A673 (cell line): Measurements from ENCODE around the gene STON1. TPM values are rescaled to one million over a fixed set of nuclear protein-coding genes. Genes with fewer than 3 reads are reported as not detected.
A peak's percentile ranks its signal among the peaks of the same experiment; 100 is the strongest.

Experiments used
- Bru-seq: library from RNA; stranded (reverse); fragments of 400-500 nt; gene quantifications from one replicate; lab custom pipeline; 2021; lab: Mats Ljungman, UMichigan
- BruChase-seq, 2 experiments: library from RNA; stranded (reverse); fragments of 400-500 nt; gene quantifications; one replicate each; lab custom pipeline; 2021; lab: Mats Ljungman, UMichigan
- BruUV-seq: library from RNA; stranded (reverse); fragments of 400-500 nt; replicated peaks from 2 replicates; lab custom pipeline; 2021; lab: Mats Ljungman, UMichigan
- CTCF ChIA-PET: fragments of 300-600 bp; sonication (Branson Sonifier 250); formaldehyde crosslinking; loops from one replicate; lab custom pipeline; 2022; ENCODE audit warnings: antibody characterized with exemption; lab: Charles Lee
- POLR2A ChIA-PET: fragments of 300-600 bp; sonication (Branson Sonifier 250); formaldehyde crosslinking; loops from one replicate; lab custom pipeline; 2022; ENCODE audit warnings: antibody characterized with exemption; ENCODE audit not compliant: low non-redundant PET; lab: Charles Lee
- DNase-seq: peaks from one replicate; pipeline ENCODE4 v3.0.0-alpha.2; 2015; ENCODE audit warnings: low spot score
- H3K27ac ChIP-seq: fragments of 200-600 bp; sonication (generic); 2 replicates; pipeline ENCODE4 v1.5.1; 2016; ENCODE audit warnings: mixed run types, low read depth, mild to moderate bottlenecking, mixed read lengths, antibody characterized with exemption, low read length; ENCODE audit not compliant: poor library complexity, severe bottlenecking
- H3K27me3 ChIP-seq: fragments of 200-600 bp; sonication (generic); replicated peaks from 2 replicates; pipeline ENCODE4 v1.6.1; 2017; ENCODE audit warnings: mixed run types, low read depth, mild to moderate bottlenecking, mixed read lengths, antibody characterized with exemption, low read length; ENCODE audit not compliant: insufficient read depth, poor library complexity
- H3K36me3 ChIP-seq: fragments of 200-600 bp; sonication (generic); 2 replicates; pipeline ENCODE4 v1.6.1; 2016; ENCODE audit warnings: mixed run types, mild to moderate bottlenecking, mixed read lengths, antibody characterized with exemption, low read length; ENCODE audit not compliant: insufficient read depth, poor library complexity, severe bottlenecking
- H3K4me1 ChIP-seq: fragments of 200-600 bp; sonication (generic); 2 replicates; pipeline ENCODE4 v1.6.1; 2017; ENCODE audit warnings: mixed run types, mild to moderate bottlenecking, mixed read lengths, antibody characterized with exemption, low read length; ENCODE audit not compliant: insufficient read depth, poor library complexity, severe bottlenecking
- H3K4me3 ChIP-seq: fragments of 200-600 bp; sonication (generic); 2 replicates; pipeline ENCODE4 v1.5.1; 2016; ENCODE audit warnings: low read depth, mixed run types, mild to moderate bottlenecking, mixed read lengths, low read length; ENCODE audit not compliant: poor library complexity, severe bottlenecking
- H3K9me3 ChIP-seq: fragments of 200-600 bp; sonication (generic); 2 replicates; pipeline ENCODE4 v1.6.1; 2016; ENCODE audit warnings: mixed run types, low read depth, mild to moderate bottlenecking, mixed read lengths, antibody characterized with exemption, low read length; ENCODE audit not compliant: poor library complexity, severe bottlenecking
- CTCF ChIP-seq: fragments of 300-800, 200-600 bp; sonication (generic); conservative IDR thresholded peaks from 2 replicates; pipeline ENCODE4 v1.5.1; 2017; ENCODE audit warnings: low read depth, mild to moderate bottlenecking, antibody characterized with exemption, low read length, moderate library complexity, mixed read lengths
- EZH2 ChIP-seq: fragments of 200-600 bp; sonication (generic); IDR thresholded peaks from 2 replicates; pipeline ENCODE4 v1.6.1; 2017; ENCODE audit warnings: borderline replicate concordance, low read depth, mild to moderate bottlenecking, mixed read lengths, antibody characterized with exemption, low read length; ENCODE audit not compliant: poor library complexity, severe bottlenecking
- intact Hi-C: fragments of 100-400 bp; cut with micrococcal nuclease; formaldehyde crosslinking; loops from one replicate; pipeline ENCODE4 v1.10.0; 2022; ENCODE audit not compliant: unreplicated experiment
- long read RNA-seq: library from polyadenylated mRNA; stranded (forward); transcript quantifications from one replicate; pipeline ENCODE4 v2.0.0, GENCODE V29; 2022
- total RNA-seq: library from RNA; stranded (reverse); gene quantifications from 2 replicates; pipeline ENCODE4 v1.2.3, GENCODE V29; 2021

The STON1 gene
- 1.1 and 1.9 TPM in 2 replicates for total RNA-seq
- Bru-seq, nascent RNA, result percentile 35 among the genes with signal in this experiment
- percentile 53 among the genes with signal in this experiment for BruChase-seq, experiment 1, labeled RNA remaining after a 2-hour chase
- BruChase-seq, experiment 2, labeled RNA remaining after a 6-hour chase, result percentile 51 among the genes with signal in this experiment
- long read RNA-seq, result 0 reads

GRCh38 chr2:48530033-48530811 is at the start of gene STON1:
TSS of gene STON1 (plus strand) at chr2:48530154. CDS start at chr2:48580634, 50,480 bp downstream.
- peaks cover 8% of the 10 kb centered on the region for H3K4me1 ChIP-seq
- intact Hi-C loops, result no loop called here
- peak within 1 kb of the TSS; percentile 56 for H3K27ac ChIP-seq
- no peak for TF ChIP-seq EZH2
- no peak for TF ChIP-seq CTCF
- ChIA-PET CTCF (no interaction called here), POLR2A (no interaction called here)
- H3K27me3 ChIP-seq, result no peaks in the 10 kb centered on the region
- BruUV-seq, result no TSS peak
- no peaks in the 10 kb centered on the region for H3K9me3 ChIP-seq
- peak within 1 kb of the TSS; percentile 76 for H3K4me3 ChIP-seq
- peak; percentile 18 for DNase-seq
- H3K36me3 ChIP-seq, result no peaks in the 10 kb centered on the region

- intact Hi-C loops, result no loop called here
- Histone ChIP-seq H3K9me3 (no peaks in the 10 kb centered on the region), H3K36me3 (no peaks in the 10 kb centered on the region), H3K27me3 (no peaks in the 10 kb centered on the region), H3K4me3 (no peak overlapping the region), H3K27ac (no peak overlapping the region), H3K4me1 (peaks cover 29% of the 10 kb centered on the region)
- BruUV-seq, result no TSS peak
- no peak for TF ChIP-seq CTCF
- no peak for TF ChIP-seq EZH2
- POLR2A ChIA-PET, result no interaction called here
- DNase-seq, result no peak
- CTCF ChIA-PET, result no interaction called here
Observed at GRCh38 chr2:48480526-48480925, 49.4 kb upstream of the STON1 start.

GRCh38 chr2:48482313-48482712 is 47.6 kb upstream of the STON1 start:
- no TSS peak for BruUV-seq
- peak; percentile 39 for DNase-seq
- H3K36me3 ChIP-seq, result no peaks in the 10 kb centered on the region
- no peak overlapping the region for H3K4me3 ChIP-seq
- POLR2A ChIA-PET, result no interaction called here
- no peak for TF ChIP-seq CTCF
- no peak for TF ChIP-seq EZH2
- intact Hi-C loops, result no loop called here
- no peaks in the 10 kb centered on the region for H3K27me3 ChIP-seq
- H3K27ac ChIP-seq, result no peak overlapping the region
- CTCF ChIA-PET, result no interaction called here
- no peaks in the 10 kb centered on the region for H3K9me3 ChIP-seq
- H3K4me1 ChIP-seq, result peaks cover 29% of the 10 kb centered on the region
